NK-92 (cell line): ENCODE data around the gene MAGEA9B.
"Not testable (repeated sequence)": the region's sequence is repeated elsewhere in the genome, so short reads cannot be mapped to it uniquely, and the experiment has no call there.

Experiments
- DNase-seq: peaks from one replicate; lab custom pipeline; 2025; ENCODE audit not compliant: unreplicated experiment; lab: John Stamatoyannopoulos, UW

MAGEA9B gene

DNA sequence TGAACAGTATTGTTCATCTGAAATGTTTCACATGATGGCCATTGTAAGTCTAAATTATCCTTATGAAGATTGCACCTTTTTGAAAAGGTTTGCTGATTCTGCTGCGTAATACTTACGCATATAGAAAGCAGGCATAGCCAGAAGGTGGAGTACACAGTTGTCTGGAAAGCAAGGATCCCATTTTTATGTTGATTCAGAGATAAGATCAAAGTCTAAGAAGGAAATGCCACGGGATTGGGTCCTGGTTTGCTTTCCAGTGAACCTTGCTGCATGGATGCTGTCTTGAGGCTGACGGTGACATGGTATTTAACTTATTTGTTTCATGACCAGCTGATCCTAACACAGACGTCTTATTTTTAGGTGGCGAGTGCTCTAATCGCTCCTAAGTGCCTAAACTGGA lies 15.5 kb downstream of the MAGEA9B start:
- no peak for DNase-seq

DNA sequence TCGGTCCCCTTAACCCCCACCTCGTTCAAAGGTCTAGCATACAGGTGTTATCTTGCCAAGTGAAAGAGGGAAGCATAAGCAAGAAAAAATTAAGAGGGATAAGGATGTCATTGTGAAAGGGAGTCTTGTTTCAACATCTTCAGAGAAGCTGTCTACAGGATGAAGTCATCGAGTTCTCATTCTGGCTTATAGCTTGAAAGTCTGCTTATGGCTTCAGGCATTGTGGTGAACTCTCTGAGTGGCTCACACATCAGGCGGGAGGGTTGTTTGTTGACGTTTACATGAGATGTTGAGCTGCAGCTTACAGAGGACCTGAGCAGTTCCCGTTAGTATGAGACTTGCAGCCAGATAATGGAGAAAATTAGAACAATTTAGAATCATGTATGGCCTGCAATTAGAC lies 16.6 kb downstream of the MAGEA9B start:
- no peak for DNase-seq

DNA sequence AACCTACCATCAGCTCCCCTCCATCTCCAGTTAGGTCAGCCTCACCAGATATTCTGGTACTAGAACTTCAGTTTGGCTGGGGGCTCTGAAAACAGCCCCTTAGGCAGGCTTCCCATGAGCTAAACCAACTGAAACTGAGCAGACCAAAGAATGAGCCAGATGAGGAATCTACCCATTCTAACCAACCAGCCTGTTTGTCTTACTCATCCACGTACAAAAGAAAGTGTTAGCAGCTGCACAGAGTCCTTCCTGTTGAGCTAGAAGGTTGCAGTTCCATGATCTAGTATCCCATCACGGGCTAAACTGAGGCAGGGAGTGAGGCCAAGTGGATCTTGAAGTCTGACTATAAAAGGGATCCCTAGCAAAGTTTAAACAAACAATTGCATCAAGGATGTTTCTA lies 17.5 kb downstream of the MAGEA9B start:
- no peak for DNase-seq

DNA sequence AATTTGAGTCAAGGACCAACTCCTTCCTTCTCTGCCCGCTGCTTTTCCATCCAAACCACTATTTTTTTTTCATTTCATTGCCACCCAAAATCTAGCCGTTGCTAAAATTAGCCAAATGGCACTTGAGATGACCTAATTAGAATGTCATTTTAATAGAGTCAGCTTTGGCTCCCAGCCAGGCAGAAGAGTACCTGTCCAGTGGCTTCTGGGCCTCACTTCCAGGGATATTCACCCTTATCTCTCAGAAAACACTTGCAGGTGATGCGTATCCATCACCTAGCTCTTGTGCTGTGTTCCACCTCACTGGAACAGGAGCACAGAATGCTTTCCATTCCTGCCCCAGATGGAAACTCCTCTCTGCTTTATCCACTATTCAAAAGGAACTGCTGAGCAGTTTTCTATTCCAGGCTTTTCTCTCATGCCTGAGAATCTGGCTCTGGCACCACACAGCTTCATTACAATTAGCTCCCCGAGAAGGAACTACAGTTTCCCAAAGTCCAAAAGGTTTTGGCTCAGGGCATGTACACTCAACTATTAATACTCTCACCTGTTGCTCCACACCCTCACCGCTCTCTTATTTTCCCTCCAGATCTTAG lies 18.5 kb downstream of the MAGEA9B start:
- no peak for DNase-seq

DNA sequence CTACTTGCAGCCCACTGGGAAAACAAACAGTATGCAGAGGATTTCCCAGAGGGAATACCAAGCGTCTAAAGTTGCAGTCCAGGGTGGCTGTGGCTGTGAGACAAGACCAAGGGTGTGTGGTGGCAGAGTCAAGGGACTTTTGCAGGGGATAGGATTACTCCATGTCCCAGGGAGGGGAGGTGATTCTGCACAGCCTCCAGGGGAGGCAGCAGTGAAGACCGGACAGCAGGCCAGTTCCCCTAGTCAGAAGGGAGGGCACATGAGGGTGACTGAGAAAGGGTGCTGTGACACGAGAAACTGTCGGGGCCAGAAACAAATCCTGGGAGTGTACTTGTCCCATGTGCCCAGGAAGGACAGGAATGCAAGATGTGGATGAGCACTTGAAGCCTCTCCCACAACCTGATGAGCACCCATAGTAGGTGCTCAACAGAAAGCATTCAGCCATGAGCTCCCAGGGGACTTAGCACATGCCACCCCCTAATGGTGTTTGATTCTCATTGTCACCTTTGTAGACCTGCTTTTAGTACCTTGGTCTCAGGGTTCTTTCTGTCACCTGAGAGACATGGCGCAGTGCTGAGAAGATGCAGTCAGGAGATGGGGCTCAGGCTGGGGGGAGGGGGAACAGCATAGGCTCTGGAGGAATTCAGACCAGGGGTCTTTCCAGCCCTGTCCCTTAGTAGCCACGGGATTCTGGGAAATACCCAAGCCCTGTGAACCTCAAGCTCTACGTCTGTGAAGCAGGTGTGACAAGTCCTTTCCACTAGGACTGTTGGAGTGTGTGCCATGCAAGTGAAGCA lies 19.4 kb downstream of the MAGEA9B start:
- no peak for DNase-seq

DNA sequence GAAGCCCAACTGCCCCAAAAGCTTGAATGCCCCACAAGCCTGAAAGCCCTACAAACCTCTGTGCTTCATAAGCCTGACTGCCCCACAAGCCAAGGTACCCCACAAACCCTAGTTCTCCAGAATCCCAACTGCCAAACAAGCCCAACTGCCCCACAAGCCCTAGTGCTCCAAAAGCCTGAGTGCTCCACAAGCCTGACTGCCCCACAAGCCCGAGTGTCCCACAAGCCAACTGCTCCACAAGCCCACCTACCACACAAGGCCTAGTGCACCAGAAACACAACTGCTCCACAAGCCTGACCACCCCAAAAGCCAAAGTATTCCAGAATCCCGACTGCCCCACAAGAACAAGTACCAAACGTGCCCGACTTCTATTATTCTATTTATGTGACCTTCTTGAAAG lies 23.9 kb downstream of the MAGEA9B start:
- no peak for DNase-seq

DNA sequence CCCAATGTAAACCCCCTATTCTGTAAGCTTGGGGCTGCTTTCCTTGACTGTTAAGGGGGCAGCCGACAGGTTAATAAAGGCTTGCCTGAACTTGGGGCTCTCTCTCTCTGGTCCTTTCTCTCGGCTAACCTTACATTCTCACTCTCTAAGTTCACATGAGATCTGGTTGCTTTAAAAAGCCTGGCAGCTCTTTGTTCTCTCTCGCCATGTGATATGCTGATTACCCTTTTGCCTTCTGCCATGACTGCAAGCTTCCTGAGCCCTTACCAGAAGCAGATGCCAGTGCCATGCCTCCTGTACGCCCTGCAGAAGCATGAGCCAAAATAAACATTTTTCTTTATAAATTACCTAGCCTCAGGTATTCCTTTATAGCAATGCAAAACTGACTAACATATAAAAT lies 32.0 kb downstream of the MAGEA9B start:
- not testable (repeated sequence) for DNase-seq

DNA sequence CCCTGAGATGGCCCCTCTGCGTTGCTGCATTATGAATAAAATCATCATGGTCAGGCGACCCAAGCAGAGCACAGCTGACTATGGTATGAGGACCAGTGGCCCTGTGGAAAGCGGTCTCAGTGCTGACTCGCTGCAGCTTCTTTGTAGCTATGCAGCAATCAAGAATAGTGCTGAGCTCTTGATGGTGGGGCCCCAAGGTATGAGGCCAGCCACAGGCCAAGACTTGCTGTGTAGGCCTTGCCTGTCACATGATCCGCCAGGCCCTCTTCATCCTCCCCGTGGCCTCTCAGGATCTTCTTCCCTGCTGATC lies 35.4 kb downstream of the MAGEA9B start:
- not testable (repeated sequence) for DNase-seq

DNA sequence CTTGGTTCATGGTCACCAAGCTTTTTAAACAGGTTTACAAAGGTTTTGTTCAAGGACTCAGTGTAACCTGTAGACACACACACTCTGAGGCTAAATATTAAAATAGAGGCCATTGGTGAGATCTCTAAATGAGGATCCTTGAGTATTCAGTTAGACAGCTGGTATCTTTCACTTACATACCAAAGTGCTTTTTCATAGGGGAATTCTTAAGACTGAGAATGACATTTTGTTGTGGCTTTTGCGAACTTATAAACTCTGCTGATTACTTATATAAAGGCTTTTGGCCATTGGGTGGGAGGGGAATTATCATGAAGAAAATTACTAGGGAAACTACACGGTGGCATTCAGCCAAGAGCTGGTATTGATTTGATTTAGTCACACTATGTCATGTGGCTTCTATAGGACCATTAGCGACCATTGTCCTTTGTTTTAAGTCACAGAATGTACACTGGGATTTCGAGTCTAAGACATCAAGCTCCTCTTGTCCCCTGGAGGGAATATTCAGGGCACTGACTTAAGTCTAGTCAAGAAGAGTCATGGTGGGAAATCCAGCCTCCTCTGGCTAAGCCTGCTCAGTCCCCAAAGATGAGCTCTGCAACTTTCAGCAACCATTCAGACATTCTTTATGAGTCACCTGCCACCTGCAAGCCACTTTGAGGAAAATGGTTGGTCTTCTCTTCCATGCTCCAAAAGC lies 35.9 kb downstream of the MAGEA9B start:
- not testable (repeated sequence) for DNase-seq

DNA sequence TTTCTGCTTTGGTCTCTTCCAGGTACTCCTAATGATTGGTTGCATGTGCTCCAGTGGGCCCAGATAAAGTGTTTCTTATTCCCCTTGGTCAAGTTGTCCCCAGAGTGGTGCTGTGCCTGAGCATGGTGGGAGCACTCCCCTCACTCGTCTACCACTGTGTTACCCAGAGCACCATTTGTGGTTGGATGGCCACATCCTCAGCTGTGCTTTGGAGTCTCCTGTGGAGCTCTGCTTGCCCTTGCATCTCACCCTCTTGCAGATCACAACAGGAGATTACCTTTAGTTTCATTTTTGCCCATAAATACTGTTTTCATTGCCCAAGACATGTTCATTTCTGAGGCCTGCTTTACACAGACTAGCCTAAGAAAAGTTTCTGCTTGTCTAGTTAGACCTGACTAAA lies 36.8 kb downstream of the MAGEA9B start:
- not testable (repeated sequence) for DNase-seq

DNA sequence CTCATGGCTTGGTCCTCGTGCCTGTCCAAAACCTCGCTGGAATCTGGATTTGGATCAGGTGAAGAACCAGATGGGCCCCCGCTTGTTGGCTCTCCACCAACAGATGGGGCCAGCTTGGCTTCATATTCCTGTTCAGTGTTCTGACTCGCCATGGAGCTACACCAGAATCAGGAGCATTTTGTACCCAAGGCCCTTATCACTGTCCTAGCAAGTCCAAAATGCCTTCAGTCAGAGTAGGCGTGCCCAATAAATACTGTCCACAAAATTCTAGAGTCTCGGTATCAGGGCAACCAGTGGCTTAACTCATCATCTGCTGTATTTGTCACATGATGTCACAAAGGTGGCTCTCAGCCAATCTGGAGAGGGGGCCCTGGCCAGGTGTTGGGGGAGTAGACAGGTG lies 37.6 kb downstream of the MAGEA9B start, which contains the start of gene HSFX3:
Gene HSFX3 (minus strand): TSS at position 224 of the 400 bp plus-strand sequence. CDS start 72 bp downstream, at position 152.
- not testable (repeated sequence) for DNase-seq

DNA sequence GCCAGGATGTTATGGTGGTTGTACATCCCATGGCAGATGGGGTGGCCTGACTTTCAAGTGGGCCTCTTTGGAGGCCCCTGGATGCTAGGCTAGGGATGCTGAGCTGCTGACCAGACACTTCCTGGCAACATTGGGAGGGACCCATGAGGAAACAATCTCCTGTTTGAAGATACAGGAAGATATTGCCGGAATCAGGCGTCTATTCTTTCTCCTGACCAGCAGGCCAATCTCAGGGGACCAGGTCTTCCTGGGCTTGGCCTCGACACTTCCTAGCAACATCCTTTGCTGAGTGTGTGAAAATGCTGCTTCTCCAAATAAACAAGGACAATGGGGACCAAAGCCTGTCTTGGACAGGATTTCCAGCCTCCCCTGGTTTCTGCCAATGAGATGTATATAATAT lies 39.5 kb downstream of the MAGEA9B start:
- DNase-seq: not testable (repeated sequence)

DNA sequence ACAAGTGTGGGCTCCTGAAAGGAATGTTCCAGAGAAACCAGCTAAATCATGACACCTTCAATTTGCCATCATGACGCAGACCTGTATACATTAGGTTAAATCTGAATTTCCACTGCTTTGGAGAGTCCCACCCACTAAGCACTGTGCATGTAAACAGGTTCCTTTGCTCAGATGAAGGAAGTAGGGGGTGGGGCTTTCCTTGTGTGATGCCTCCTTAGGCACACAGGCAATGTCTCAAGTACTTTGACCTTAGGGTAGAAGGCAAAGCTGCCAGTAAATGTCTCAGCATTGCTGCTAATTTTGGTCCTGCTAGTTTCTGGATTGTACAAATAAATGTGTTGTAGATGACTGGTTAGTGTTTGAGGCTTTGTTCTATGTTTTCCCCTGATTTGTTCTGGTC lies 40.3 kb downstream of the MAGEA9B start:
- not testable (repeated sequence) for DNase-seq

DNA sequence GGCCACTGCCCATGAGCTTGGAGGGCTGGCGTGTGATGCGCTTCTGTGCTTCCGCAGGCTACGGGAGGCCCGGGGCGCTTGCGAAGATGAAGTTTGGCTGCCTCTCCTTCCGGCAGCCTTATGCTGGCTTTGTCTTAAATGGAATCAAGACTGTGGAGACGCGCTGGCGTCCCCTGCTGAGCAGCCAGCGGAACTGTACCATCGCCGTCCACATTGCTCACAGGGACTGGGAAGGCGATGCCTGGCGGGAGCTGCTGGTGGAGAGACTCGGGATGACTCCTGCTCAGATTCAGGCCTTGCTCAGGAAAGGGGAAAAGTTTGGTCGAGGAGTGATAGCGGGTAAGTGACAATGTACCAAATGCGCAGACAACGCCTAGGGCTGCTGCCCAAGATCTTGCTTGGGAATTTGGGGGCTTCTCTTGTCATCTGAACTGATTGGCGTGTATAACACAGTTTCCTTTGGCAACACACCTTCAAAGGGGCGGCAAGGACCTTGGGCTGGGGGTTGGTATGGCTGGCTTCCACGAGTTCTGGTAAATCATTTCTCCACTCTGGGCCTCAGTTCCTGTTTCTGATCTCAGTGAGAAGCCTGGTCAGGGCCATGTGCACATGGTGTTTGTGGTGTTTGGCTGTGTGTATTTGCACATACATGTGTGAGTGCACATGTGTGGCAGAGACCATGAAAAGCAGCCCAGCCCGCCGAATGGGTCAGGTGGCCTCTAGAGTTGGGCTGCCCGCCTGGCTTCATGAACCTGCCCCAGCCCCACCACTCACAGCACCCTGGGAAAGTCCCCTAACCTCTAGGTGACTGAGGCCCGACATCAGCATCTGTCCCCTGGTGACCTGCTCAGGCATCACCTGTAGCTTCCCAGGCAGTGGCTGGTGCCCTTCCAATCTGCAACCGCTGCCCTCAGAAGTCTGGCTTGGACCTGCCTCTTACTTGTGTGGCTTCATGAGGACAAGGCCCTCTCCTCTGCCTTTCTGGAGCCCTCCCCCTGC lies 41.4 kb downstream of the MAGEA9B start:
- DNase-seq: not testable (repeated sequence)

DNA sequence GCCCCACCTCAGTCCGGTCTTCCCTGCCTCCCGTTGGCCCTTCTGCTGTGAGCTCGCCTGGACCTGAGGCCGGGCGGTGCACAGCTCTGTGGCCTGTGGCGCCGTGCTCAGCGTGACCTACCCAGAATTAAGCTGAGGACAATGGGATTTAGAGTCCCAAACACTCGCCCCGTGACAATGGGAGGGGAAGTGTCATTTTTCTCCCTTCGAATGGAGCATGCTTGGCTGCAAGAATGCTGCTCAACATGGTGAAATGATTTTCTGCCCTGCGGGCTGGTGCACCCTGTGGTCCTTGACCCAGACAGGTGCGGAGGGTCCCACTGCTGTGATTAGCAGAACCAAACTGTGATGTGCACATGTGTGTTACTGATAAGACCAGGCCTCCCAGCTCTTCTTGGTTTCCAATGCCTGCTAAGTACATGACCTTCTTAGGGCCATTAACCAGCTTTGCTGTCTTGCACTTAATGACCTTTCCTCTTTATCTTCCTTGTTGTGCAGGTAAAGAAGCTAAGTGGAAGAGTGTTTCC lies 45.7 kb downstream of the MAGEA9B start:
- DNase-seq: no peak

DNA sequence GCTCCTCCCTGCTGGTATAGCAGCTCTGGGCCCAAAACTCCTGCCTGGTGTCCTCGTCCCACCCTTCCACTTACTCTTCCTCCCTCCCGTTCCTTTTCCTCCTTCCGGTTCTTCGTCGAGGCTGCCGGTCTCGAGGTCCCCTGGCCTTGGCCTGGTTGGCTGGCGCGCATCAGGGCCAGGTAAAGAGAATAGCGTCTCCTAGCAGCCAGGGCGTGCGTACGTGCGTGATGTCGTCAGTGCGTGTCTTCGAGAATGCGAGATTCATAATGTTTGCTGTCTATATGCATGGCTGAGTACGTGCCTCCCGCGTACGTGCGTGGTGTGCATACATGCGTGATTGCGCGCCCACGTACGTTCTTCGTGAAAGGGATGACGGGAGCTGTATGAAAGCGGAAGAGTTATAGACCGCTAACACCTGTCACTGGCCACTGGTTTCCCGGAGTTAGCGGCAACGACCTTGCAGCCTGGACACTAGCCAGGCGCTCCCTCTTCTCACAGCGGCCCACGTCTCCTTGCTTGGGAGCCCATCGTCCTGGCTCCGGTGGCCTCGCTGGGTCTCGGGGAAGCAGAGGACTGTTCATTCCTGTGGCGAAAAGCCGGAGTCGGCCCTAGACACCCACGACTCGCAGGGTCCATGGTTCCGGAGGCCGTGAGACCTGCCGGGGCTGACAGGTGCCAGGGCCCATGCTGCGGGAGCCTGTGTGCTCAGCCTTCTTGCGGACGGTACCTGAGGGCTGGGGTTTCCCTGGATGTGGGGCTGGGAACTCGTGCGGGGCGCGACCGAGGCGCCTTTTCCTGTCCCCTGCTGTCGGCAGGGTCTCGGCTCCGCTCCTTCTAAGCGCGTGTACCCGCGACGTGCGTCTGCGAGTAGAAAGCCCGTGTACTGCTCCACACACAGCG lies 46.4 kb downstream of the MAGEA9B start, which contains the start of gene EOLA1:
Gene EOLA1 (plus strand): TSS at position 392 of the 900 bp plus-strand sequence. CDS start 4,619 bp downstream, outside the sequence.
- peak; percentile 30 for DNase-seq

DNA sequence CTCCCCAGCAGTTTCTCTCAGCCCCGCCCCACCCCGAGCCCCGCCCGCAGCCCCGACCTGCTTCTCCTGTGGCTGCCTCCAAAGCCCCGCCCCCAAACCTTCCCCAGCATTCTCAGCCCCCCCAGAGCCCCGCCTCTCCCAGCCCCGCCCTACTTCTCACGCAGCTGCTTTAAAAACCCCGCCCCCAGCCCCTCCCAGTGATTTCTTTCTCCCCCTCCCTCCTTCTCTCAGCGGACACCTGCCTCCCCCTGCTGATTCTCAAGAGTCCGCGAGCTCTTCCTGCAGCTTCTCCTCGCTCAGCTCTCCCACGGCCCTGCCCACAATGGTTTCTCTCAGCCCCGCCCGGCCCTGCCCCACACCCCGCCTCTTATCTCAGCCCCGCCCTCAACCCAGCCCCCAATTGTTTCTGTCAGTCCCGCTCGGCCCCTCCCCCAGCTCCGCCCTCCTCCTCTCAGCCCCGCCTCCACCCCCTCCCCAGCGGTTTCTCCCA lies 47.1 kb downstream of the MAGEA9B start:
- DNase-seq: peak; percentile 71

DNA sequence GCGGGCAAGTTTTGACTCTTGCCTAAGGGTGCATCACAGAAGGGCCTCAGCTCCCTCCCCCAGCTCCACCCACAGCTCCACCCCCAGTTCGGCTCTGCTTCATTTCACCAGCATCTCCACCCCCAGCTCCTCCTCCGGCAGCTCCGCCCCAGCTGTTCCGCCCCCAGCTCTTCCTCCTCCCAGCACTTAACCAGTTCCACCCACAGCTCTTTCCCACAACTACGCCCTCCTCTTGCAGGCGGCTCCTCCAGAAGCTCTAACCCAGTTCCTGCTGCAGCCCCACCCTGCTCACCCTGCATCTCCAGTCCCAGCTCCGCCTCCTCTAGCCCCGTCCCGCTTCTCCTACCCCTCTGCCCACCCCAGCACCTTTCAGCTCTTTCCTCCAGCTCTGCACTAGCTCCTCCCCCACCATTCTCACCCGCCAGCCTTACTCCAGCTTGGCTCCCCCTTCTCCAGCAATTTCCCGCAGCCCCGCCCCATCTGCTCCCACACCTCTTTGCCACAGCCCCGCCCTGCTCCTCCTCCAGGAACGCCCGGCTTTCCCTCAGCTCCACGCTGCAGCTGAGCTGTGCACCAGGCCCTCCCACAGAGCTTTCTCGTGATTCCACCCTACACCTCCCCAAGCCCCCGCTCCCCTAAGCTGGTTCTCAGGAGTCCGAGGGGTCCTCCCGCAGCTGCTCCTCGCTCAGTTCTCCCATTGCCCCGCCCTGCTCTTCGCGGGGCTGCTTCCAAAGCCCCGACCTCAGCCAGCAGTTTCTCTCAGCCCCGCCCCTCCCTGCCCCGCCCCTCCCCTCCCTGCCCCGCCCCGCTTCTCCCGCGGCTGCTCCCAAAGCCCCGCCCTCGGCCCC lies 47.8 kb downstream of the MAGEA9B start:
- DNase-seq: peak; percentile 33
